ENCODE data around the gene USP31.

The USP31 gene

GRCh38 chr16:23035240-23035639 lies 114.0 kb downstream of the USP31 start:
- TF ChIP-seq REST (IDR thresholded peaks at IDR 0.05; ENCODE audit: low read depth) (no peak), TEAD4 (IDR thresholded peaks at IDR 0.05) (no peak), TCF12 (IDR thresholded peaks at IDR 0.05; ENCODE audit: low read depth) (no peak), TAF1 (IDR thresholded peaks at IDR 0.05; ENCODE audit: low read depth) (no peak), EGR1 (IDR thresholded peaks at IDR 0.05) (no peak), YY1 (IDR thresholded peaks at IDR 0.05; ENCODE audit: low read depth) (no peak), CREB1 (IDR thresholded peaks at IDR 0.05; ENCODE audit: low read depth) (no peak), RAD21 (IDR thresholded peaks at IDR 0.05; ENCODE audit: low read depth) (no peak), USF1 (IDR thresholded peaks at IDR 0.05) (no peak), CEBPB (IDR thresholded peaks at IDR 0.05) (no peak), ZBTB7A (IDR thresholded peaks at IDR 0.05; ENCODE audit: low read depth) (no peak), FOXM1 (IDR thresholded peaks at IDR 0.05; ENCODE audit: borderline replicate concordance, low read depth) (no peak), NFIC (IDR thresholded peaks at IDR 0.05) (no peak), MAX (IDR thresholded peaks at IDR 0.05) (no peak), EP300 (IDR thresholded peaks at IDR 0.05; ENCODE audit: borderline replicate concordance) (no peak)

GRCh38 chr16:23031508-23032098 lies 117.6 kb downstream of the USP31 start:
- TF ChIP-seq TCF12 (IDR thresholded peaks at IDR 0.05; ENCODE audit: low read depth) (no peak), EGR1 (IDR thresholded peaks at IDR 0.05) (no peak), ZBTB7A (IDR thresholded peaks at IDR 0.05; ENCODE audit: low read depth) (no peak), YY1 (IDR thresholded peaks at IDR 0.05; ENCODE audit: low read depth) (no peak), USF1 (IDR thresholded peaks at IDR 0.05) (no peak), REST (IDR thresholded peaks at IDR 0.05; ENCODE audit: low read depth) (no peak), TEAD4 (IDR thresholded peaks at IDR 0.05) (no peak), FOXM1 (IDR thresholded peaks at IDR 0.05; ENCODE audit: borderline replicate concordance, low read depth) (no peak), NFIC (IDR thresholded peaks at IDR 0.05) (no peak), CEBPB (IDR thresholded peaks at IDR 0.05) (no peak), TAF1 (IDR thresholded peaks at IDR 0.05; ENCODE audit: low read depth) (no peak), RAD21 (IDR thresholded peaks at IDR 0.05; ENCODE audit: low read depth) (no peak), CREB1 (IDR thresholded peaks at IDR 0.05; ENCODE audit: low read depth) (no peak), EP300 (IDR thresholded peaks at IDR 0.05; ENCODE audit: borderline replicate concordance) (no peak), MAX (IDR thresholded peaks at IDR 0.05) (no peak)

GRCh38 chr16:23029733-23030420 lies 119.4 kb downstream of the USP31 start:
- no peak for TF ChIP-seq TCF12 (IDR thresholded peaks at IDR 0.05; ENCODE audit: low read depth)
- no peak for TF ChIP-seq CEBPB (IDR thresholded peaks at IDR 0.05)
- TF ChIP-seq USF1 (IDR thresholded peaks at IDR 0.05), result no peak

GRCh38 chr16:23027386-23027785 lies 121.9 kb downstream of the USP31 start:
- TF ChIP-seq CREB1 (IDR thresholded peaks at IDR 0.05; ENCODE audit: low read depth), result no peak
- TF ChIP-seq TAF1 (IDR thresholded peaks at IDR 0.05; ENCODE audit: low read depth), result no peak
- no peak for TF ChIP-seq CEBPB (IDR thresholded peaks at IDR 0.05)
- no peak for TF ChIP-seq FOXM1 (IDR thresholded peaks at IDR 0.05; ENCODE audit: borderline replicate concordance, low read depth)
- TF ChIP-seq MAX (IDR thresholded peaks at IDR 0.05), result no peak
- no peak for TF ChIP-seq RAD21 (IDR thresholded peaks at IDR 0.05; ENCODE audit: low read depth)
- TF ChIP-seq REST (IDR thresholded peaks at IDR 0.05; ENCODE audit: low read depth), result no peak
- TF ChIP-seq ZBTB7A (IDR thresholded peaks at IDR 0.05; ENCODE audit: low read depth), result no peak
- TF ChIP-seq TCF12 (IDR thresholded peaks at IDR 0.05; ENCODE audit: low read depth), result no peak
- TF ChIP-seq YY1 (IDR thresholded peaks at IDR 0.05; ENCODE audit: low read depth), result no peak
